GM23338 (cell line): ENCODE results near the gene ZSCAN5A. TPM values are rescaled to one million over a fixed set of nuclear protein-coding genes. Genes with fewer than 3 reads are reported as not detected.
"Not testable (repeated sequence)": the region's sequence is repeated elsewhere in the genome, so short reads cannot be mapped to it uniquely, and the experiment has no call there.

Source experiments
- ATAC-seq: fragments of 200-7000 bp; cut with Tn5 transposase; 3 replicates; pipeline ENCODE4 v1.9.1; 2020
- DNase-seq: peaks from one replicate; pipeline ENCODE4 v3.0.0-alpha.2; 2015; ENCODE audit warnings: low spot score
- H2AFZ ChIP-seq: fragments of 200-600 bp; sonication (generic); 2 replicates; pipeline ENCODE4 v1.8.0; 2016; ENCODE audit warnings: antibody characterized with exemption, mild to moderate bottlenecking, moderate library complexity
- H3F3A ChIP-seq: fragments of 200-600 bp; sonication (generic); replicated peaks from 2 replicates; pipeline ENCODE4 v1.8.0; 2017; ENCODE audit warnings: antibody characterized with exemption, mixed run types, low read depth
- H3K27ac ChIP-seq: fragments of 200-600 bp; sonication (generic); 2 replicates; pipeline ENCODE4 v1.6.1; 2016; ENCODE audit warnings: low read depth
- H3K27me3 ChIP-seq: fragments of 200-600 bp; sonication (generic); 2 replicates; pipeline ENCODE4 v1.8.0; 2016; ENCODE audit warnings: mild to moderate bottlenecking, mixed run types, moderate library complexity; ENCODE audit not compliant: insufficient read depth
- H3K36me3 ChIP-seq: fragments of 200-600 bp; sonication (generic); 2 replicates; pipeline ENCODE4 v1.8.0; 2016; ENCODE audit warnings: mild to moderate bottlenecking; ENCODE audit not compliant: insufficient read depth
- H3K4me1 ChIP-seq: fragments of 200-600 bp; sonication (generic); 2 replicates; pipeline ENCODE4 v1.8.0; 2016; ENCODE audit warnings: mild to moderate bottlenecking, moderate library complexity; ENCODE audit not compliant: insufficient read depth
- H3K4me2 ChIP-seq: fragments of 200-600 bp; sonication (generic); 2 replicates; pipeline ENCODE4 v1.7.1; 2017; ENCODE audit warnings: mixed run types
- H3K4me3 ChIP-seq: fragments of 200-600 bp; sonication (generic); 2 replicates; pipeline ENCODE4 v1.6.1; 2016; ENCODE audit warnings: mixed run types
- H3K79me2 ChIP-seq: fragments of 200-600 bp; sonication (generic); replicated peaks from 2 replicates; pipeline ENCODE4 v1.8.0; 2017; ENCODE audit warnings: mild to moderate bottlenecking; ENCODE audit not compliant: insufficient read depth
- H3K9me2 ChIP-seq: fragments of 200-600 bp; sonication (generic); 2 replicates; pipeline ENCODE4 v1.8.0; 2017; ENCODE audit not compliant: insufficient read depth
- H4K20me1 ChIP-seq: fragments of 200-600 bp; sonication (generic); replicated peaks from 2 replicates; pipeline ENCODE4 v1.8.0; 2017; ENCODE audit warnings: mild to moderate bottlenecking; ENCODE audit not compliant: insufficient read depth
- H3K27ac Mint-ChIP-seq: 2 replicates; pipeline ENCODE4 v1.8.0; 2020; ENCODE audit warnings: inconsistent platforms, mild to moderate bottlenecking, moderate library complexity, mixed read lengths
- H3K27me3 Mint-ChIP-seq: 3 replicates; pipeline ENCODE4 v1.8.0; 2022; ENCODE audit warnings: low read depth, mild to moderate bottlenecking, moderate library complexity, mixed read lengths, inconsistent platforms; ENCODE audit not compliant: insufficient read depth, poor library complexity
- H3K36me3 Mint-ChIP-seq: 3 replicates; pipeline ENCODE4 v1.8.0; 2021; ENCODE audit warnings: low read depth, mild to moderate bottlenecking, inconsistent platforms, moderate library complexity, mixed read lengths
- H3K4me1 Mint-ChIP-seq: 3 replicates; pipeline ENCODE4 v1.8.0; 2020; ENCODE audit warnings: mild to moderate bottlenecking, inconsistent platforms, mixed read lengths
- H3K4me3 Mint-ChIP-seq: 3 replicates; pipeline ENCODE4 v1.8.0; 2021; ENCODE audit warnings: moderate library complexity, mild to moderate bottlenecking, inconsistent platforms, mixed read lengths
- H3K9me3 Mint-ChIP-seq: 3 replicates; pipeline ENCODE4 v1.8.0; 2020; ENCODE audit warnings: moderate library complexity, mild to moderate bottlenecking, inconsistent platforms, mixed read lengths
- EZH2 ChIP-seq: fragments of 200-600 bp; sonication (generic); IDR thresholded peaks from one replicate; pipeline ENCODE4 v1.8.0; 2017; ENCODE audit warnings: antibody characterized with exemption, mild to moderate bottlenecking, low read depth; ENCODE audit not compliant: unreplicated experiment
- JUNB ChIP-seq: IDR thresholded peaks from one replicate; pipeline ENCODE4 v1.6.1; 2016; ENCODE audit warnings: antibody characterized with exemption; ENCODE audit not compliant: unreplicated experiment
- NANOG ChIP-seq: IDR thresholded peaks from 2 replicates; pipeline ENCODE4 v1.6.1; 2016; ENCODE audit warnings: antibody characterized with exemption, borderline replicate concordance
- POLR2AphosphoS5 ChIP-seq: IDR thresholded peaks from 2 replicates; pipeline ENCODE4 v1.6.1; 2016; ENCODE audit warnings: antibody characterized with exemption, low read depth
- STAT1 ChIP-seq: IDR thresholded peaks from one replicate; pipeline ENCODE4 v1.6.1; 2016; ENCODE audit warnings: antibody characterized with exemption; ENCODE audit not compliant: unreplicated experiment
- ZNF114 ChIP-seq: fragments of 250-450 bp; sonication (Bioruptor Pico); IDR thresholded peaks from 2 replicates; pipeline ENCODE4 v1.5.0; 2020; ENCODE audit warnings: mild to moderate bottlenecking, moderate library complexity
- ZNF331 ChIP-seq: fragments of 250-450 bp; sonication (Bioruptor Pico); IDR thresholded peaks from 2 replicates; pipeline ENCODE4 v1.5.0; 2020; ENCODE audit warnings: low read depth, mild to moderate bottlenecking, moderate library complexity
- polyA plus RNA-seq: library from polyadenylated mRNA; unstranded; fragments of >200 nt; fragmentation: Nextera tagmentation; extraction: Ambion mirVana; gene quantifications from 2 replicates; pipeline ENCODE4 v1.2.1, GENCODE V29; 2016
- total RNA-seq: library from RNA; depleted of rRNA; stranded (reverse); fragments of >200 nt; shearing (Covaris generic); gene quantifications from 2 replicates; pipeline ENCODE4 v1.2.3, GENCODE V29; 2014
- TF ChIP-seq, protein P1 (sequence below), 2 experiments: fragments of 200-600 bp in 1 of 2; sonication (generic) in 1 of 2; conservative IDR thresholded peaks; 2 replicates each; pipeline versions ENCODE4 v1.5.1 to v1.6.1; 2016 to 2017; ENCODE audit warnings: antibody characterized with exemption in 2 of 2, low read depth in 2 of 2, mild to moderate bottlenecking in 2 of 2, moderate library complexity in 1 of 2
- TF ChIP-seq, protein P2 (sequence below): IDR thresholded peaks from 2 replicates; pipeline ENCODE4 v1.6.1; 2016; ENCODE audit warnings: antibody characterized with exemption
- TF ChIP-seq, protein P3 (sequence below): IDR thresholded peaks from one replicate; pipeline ENCODE4 v1.6.1; 2018; ENCODE audit warnings: antibody characterized with exemption; ENCODE audit not compliant: unreplicated experiment
- TF ChIP-seq, protein P4 (sequence below): fragments of 250-450 bp; sonication (Bioruptor Pico); IDR thresholded peaks from 2 replicates; pipeline ENCODE4 v1.5.0; 2020; ENCODE audit warnings: mild to moderate bottlenecking, moderate library complexity

Gene ZSCAN5A
- total and polyA plus RNA-seq, 2 experiments from 2014 or later = 10.2 to 12.5 TPM

DNA sequence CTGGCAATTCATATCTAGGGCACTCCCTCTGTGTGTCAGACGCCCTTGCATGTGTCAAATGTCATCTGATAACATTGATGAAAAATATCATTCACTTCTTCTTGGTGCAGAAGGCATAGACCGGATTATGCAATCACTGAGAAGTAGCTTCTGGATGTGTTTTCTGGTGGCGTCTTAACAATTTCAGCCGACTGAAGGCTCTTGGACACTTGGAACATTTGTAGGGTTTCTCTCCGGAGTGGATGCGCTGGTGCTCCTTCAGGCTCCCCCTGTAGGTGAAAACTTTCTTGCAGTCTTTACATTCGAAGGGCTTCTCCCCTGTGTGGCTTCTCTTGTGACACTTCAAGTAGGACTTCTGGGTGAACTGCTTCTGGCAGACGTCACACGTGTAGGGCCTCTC lies 93.2 kb downstream of the ZSCAN5A start:
- not testable (repeated sequence) for H3K4me3 Mint-ChIP-seq, H3F3A ChIP-seq, H3K4me1 ChIP-seq, H3K27me3 ChIP-seq, H3K4me1 Mint-ChIP-seq, H2AFZ ChIP-seq, H3K79me2 ChIP-seq, H3K9me2 ChIP-seq, H4K20me1 ChIP-seq, H3K27me3 Mint-ChIP-seq, H3K36me3 ChIP-seq, H3K36me3 Mint-ChIP-seq, H3K27ac ChIP-seq, H3K27ac Mint-ChIP-seq, H3K4me2 ChIP-seq, H3K9me3 Mint-ChIP-seq, H3K4me3 ChIP-seq
- DNase-seq (peak; percentile 77), ATAC-seq (peak; percentile 14)
- TF ChIP-seq, protein P1, sequence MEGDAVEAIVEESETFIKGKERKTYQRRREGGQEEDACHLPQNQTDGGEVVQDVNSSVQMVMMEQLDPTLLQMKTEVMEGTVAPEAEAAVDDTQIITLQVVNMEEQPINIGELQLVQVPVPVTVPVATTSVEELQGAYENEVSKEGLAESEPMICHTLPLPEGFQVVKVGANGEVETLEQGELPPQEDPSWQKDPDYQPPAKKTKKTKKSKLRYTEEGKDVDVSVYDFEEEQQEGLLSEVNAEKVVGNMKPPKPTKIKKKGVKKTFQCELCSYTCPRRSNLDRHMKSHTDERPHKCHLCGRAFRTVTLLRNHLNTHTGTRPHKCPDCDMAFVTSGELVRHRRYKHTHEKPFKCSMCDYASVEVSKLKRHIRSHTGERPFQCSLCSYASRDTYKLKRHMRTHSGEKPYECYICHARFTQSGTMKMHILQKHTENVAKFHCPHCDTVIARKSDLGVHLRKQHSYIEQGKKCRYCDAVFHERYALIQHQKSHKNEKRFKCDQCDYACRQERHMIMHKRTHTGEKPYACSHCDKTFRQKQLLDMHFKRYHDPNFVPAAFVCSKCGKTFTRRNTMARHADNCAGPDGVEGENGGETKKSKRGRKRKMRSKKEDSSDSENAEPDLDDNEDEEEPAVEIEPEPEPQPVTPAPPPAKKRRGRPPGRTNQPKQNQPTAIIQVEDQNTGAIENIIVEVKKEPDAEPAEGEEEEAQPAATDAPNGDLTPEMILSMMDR (conservative IDR thresholded peaks at IDR 0.05; ENCODE audit: low read depth in 2 of 2) = peak; percentile 50 to 70

DNA sequence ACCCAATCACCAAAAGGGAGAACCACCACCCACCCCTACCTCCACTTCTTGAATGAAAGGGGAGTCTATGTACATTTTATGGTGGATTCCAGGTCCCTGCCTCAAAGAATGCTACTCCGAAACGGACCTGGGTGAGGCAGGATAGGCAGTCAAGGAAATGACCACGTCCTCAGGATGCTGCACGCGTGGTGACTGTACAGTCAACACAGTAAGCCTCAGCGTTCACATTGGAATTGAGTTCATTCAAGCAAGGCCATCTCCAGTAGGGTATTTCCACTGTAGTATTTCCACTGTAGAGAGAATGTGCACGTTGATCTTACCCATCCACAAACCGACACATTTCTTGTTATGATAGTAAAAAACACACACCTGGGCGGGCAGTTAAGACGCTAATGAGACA lies 95.7 kb downstream of the ZSCAN5A start:
- H3K36me3 Mint-ChIP-seq = no peaks in the 10 kb centered on the region
- Histone ChIP-seq H3K4me2 (no peak overlapping the region), H3K79me2 (no peaks in the 10 kb centered on the region), H2AFZ (no peak overlapping the region), H3F3A (0 out of 2 replicates have a peak, but pooled peaks cover 4% of the 10 kb centered on the region), H4K20me1 (no peaks in the 10 kb centered on the region), H3K4me3 (no peak overlapping the region), H3K27ac (no peak overlapping the region), H3K4me1 (peaks cover 9% of the 10 kb centered on the region), H3K27me3 (peaks cover 5% of the 10 kb centered on the region), H3K36me3 (no peaks in the 10 kb centered on the region), H3K9me2 (no peaks in the 10 kb centered on the region)
- H3K4me1 Mint-ChIP-seq = peaks cover 12% of the 10 kb centered on the region
- no peak for DNase-seq
- no peaks in the 10 kb centered on the region for H3K9me3 Mint-ChIP-seq
- H3K27me3 Mint-ChIP-seq = peaks cover 8% of the 10 kb centered on the region
- ATAC-seq = no peak
- no peak overlapping the region for H3K27ac Mint-ChIP-seq
- H3K4me3 Mint-ChIP-seq = no peak overlapping the region
- TF ChIP-seq EZH2 = no peak
- no peak for TF ChIP-seq ZNF331 (CRISPR knock-in tag)
- TF ChIP-seq, protein P2, sequence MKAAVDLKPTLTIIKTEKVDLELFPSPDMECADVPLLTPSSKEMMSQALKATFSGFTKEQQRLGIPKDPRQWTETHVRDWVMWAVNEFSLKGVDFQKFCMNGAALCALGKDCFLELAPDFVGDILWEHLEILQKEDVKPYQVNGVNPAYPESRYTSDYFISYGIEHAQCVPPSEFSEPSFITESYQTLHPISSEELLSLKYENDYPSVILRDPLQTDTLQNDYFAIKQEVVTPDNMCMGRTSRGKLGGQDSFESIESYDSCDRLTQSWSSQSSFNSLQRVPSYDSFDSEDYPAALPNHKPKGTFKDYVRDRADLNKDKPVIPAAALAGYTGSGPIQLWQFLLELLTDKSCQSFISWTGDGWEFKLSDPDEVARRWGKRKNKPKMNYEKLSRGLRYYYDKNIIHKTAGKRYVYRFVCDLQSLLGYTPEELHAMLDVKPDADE = no peak
- TF ChIP-seq, protein P3, sequence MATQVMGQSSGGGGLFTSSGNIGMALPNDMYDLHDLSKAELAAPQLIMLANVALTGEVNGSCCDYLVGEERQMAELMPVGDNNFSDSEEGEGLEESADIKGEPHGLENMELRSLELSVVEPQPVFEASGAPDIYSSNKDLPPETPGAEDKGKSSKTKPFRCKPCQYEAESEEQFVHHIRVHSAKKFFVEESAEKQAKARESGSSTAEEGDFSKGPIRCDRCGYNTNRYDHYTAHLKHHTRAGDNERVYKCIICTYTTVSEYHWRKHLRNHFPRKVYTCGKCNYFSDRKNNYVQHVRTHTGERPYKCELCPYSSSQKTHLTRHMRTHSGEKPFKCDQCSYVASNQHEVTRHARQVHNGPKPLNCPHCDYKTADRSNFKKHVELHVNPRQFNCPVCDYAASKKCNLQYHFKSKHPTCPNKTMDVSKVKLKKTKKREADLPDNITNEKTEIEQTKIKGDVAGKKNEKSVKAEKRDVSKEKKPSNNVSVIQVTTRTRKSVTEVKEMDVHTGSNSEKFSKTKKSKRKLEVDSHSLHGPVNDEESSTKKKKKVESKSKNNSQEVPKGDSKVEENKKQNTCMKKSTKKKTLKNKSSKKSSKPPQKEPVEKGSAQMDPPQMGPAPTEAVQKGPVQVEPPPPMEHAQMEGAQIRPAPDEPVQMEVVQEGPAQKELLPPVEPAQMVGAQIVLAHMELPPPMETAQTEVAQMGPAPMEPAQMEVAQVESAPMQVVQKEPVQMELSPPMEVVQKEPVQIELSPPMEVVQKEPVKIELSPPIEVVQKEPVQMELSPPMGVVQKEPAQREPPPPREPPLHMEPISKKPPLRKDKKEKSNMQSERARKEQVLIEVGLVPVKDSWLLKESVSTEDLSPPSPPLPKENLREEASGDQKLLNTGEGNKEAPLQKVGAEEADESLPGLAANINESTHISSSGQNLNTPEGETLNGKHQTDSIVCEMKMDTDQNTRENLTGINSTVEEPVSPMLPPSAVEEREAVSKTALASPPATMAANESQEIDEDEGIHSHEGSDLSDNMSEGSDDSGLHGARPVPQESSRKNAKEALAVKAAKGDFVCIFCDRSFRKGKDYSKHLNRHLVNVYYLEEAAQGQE = no peak
- TF ChIP-seq ZNF114 (CRISPR knock-in tag) = no peak
- TF ChIP-seq POLR2AphosphoS5 = no peak
- TF ChIP-seq JUNB = no peak
- TF ChIP-seq STAT1 = no peak
- TF ChIP-seq, protein P4, sequence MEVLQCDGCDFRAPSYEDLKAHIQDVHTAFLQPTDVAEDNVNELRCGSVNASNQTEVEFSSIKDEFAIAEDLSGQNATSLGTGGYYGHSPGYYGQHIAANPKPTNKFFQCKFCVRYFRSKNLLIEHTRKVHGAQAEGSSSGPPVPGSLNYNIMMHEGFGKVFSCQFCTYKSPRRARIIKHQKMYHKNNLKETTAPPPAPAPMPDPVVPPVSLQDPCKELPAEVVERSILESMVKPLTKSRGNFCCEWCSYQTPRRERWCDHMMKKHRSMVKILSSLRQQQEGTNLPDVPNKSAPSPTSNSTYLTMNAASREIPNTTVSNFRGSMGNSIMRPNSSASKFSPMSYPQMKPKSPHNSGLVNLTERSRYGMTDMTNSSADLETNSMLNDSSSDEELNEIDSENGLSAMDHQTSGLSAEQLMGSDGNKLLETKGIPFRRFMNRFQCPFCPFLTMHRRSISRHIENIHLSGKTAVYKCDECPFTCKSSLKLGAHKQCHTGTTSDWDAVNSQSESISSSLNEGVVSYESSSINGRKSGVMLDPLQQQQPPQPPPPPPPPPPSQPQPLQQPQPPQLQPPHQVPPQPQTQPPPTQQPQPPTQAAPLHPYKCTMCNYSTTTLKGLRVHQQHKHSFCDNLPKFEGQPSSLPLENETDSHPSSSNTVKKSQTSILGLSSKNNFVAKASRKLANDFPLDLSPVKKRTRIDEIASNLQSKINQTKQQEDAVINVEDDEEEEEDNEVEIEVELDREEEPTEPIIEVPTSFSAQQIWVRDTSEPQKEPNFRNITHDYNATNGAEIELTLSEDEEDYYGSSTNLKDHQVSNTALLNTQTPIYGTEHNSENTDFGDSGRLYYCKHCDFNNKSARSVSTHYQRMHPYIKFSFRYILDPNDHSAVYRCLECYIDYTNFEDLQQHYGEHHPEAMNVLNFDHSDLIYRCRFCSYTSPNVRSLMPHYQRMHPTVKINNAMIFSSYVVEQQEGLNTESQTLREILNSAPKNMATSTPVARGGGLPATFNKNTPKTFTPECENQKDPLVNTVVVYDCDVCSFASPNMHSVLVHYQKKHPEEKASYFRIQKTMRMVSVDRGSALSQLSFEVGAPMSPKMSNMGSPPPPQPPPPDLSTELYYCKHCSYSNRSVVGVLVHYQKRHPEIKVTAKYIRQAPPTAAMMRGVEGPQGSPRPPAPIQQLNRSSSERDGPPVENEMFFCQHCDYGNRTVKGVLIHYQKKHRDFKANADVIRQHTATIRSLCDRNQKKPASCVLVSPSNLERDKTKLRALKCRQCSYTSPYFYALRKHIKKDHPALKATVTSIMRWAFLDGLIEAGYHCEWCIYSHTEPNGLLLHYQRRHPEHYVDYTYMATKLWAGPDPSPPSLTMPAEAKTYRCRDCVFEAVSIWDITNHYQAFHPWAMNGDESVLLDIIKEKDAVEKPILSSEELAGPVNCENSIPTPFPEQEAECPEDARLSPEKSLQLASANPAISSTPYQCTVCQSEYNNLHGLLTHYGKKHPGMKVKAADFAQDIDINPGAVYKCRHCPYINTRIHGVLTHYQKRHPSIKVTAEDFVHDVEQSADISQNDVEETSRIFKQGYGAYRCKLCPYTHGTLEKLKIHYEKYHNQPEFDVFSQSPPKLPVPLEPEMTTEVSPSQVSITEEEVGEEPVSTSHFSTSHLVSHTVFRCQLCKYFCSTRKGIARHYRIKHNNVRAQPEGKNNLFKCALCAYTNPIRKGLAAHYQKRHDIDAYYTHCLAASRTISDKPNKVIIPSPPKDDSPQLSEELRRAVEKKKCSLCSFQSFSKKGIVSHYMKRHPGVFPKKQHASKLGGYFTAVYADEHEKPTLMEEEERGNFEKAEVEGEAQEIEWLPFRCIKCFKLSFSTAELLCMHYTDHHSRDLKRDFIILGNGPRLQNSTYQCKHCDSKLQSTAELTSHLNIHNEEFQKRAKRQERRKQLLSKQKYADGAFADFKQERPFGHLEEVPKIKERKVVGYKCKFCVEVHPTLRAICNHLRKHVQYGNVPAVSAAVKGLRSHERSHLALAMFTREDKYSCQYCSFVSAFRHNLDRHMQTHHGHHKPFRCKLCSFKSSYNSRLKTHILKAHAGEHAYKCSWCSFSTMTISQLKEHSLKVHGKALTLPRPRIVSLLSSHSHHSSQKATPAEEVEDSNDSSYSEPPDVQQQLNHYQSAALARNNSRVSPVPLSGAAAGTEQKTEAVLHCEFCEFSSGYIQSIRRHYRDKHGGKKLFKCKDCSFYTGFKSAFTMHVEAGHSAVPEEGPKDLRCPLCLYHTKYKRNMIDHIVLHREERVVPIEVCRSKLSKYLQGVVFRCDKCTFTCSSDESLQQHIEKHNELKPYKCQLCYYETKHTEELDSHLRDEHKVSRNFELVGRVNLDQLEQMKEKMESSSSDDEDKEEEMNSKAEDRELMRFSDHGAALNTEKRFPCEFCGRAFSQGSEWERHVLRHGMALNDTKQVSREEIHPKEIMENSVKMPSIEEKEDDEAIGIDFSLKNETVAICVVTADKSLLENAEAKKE (CRISPR knock-in tag) = no peak
- TF ChIP-seq NANOG = no peak
